ENCODE data around the gene PXDN.
"Not testable (repeated sequence)": the region's sequence is repeated elsewhere in the genome, so short reads cannot be mapped to it uniquely, and the experiment has no call there.

Gene PXDN

DNA sequence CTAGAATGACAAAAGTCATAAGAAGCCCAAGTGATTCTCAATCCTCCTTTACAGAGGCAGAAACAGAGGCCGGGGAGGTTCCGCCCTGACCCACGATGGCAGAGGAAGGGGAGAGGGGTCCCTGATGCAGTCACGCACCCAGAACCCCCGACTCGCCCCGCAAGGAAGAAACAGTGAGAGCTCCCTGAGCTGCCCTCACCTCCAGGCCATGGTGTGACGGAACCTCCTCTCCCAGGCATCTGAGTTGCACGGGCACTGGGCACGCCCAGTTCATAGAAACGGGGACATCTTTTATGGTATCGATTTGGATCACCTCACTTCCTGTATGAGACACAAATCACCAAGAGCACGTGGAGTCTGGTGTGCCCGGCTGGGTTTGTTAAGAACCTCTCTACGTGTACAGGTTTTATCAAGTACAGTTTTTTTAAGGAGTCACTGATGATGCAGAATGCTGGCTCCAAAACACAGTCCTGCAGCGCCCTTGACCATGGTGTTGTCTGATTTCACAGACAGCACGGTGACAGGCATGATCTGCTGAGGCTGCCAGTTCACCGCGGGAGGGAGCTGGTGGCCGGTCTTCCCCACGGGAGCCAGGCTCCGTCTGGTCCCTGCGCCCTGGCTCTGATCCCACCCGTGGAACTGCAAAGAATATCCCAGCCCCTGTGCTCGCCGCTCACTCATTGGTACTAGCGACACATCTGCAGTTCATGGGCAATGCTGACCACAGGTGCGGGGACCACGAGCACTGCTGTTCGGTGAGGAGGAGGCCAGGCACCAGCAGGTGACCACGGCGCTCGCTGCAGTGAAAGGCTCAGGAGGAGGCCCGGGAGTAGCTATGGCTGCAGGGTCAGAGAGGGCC is 35.6 kb downstream of the PXDN start:
- no peaks in the 10 kb centered on the region for H3K27me3 ChIP-seq (replicated peaks; ENCODE audit: control insufficient read depth, insufficient read depth, low read length)
- DNase-seq (ENCODE audit: extremely low read depth, insufficient read length) = no peak

DNA sequence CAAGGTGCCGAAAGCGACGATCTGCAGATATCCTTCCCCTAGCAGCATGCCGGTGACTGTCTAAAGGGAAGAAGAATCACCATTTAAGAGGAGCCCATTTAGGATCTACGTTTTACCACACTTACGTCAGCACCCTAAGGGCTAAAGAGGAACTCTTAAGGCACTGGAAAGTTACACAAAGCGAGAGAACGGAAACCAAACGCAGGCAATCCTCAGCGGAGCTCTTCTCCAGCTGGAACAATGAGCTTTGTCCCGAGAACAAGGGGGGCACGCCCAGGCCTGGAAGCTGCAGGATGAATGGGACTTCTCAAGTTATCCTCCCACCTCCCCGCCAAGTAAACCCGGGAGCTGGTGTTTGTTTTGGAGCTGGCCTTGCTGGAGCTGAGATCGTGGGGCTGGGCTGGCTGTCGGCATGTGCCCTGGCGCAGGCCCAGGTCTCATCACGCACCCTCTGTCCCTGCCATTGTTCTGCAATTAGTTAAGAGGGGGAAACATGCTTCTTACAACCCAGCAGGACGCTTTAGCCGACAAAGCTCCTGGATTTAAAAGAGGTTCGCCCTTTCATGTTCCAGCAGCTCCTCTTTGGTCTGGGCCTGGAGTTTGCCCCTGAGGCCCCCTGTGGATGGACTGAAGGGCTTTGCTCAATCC is 36.4 kb downstream of the PXDN start:
- TF ChIP-seq, protein P1, sequence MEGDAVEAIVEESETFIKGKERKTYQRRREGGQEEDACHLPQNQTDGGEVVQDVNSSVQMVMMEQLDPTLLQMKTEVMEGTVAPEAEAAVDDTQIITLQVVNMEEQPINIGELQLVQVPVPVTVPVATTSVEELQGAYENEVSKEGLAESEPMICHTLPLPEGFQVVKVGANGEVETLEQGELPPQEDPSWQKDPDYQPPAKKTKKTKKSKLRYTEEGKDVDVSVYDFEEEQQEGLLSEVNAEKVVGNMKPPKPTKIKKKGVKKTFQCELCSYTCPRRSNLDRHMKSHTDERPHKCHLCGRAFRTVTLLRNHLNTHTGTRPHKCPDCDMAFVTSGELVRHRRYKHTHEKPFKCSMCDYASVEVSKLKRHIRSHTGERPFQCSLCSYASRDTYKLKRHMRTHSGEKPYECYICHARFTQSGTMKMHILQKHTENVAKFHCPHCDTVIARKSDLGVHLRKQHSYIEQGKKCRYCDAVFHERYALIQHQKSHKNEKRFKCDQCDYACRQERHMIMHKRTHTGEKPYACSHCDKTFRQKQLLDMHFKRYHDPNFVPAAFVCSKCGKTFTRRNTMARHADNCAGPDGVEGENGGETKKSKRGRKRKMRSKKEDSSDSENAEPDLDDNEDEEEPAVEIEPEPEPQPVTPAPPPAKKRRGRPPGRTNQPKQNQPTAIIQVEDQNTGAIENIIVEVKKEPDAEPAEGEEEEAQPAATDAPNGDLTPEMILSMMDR (IDR thresholded peaks at IDR 0.05; ENCODE audit: insufficient read depth, low read length, poor library complexity, severe bottlenecking) = no peak
- Histone ChIP-seq H3K36me3 (ENCODE audit: control insufficient read depth, insufficient read depth, low read length) (no peaks in the 10 kb centered on the region), H3K27me3 (replicated peaks; ENCODE audit: control insufficient read depth, insufficient read depth, low read length) (no peaks in the 10 kb centered on the region), H3K4me3 (replicated peaks; ENCODE audit: low read depth, low read length) (no peak overlapping the region)
- DNase-seq (ENCODE audit: extremely low read depth, insufficient read length) = no peak

More for the DNA sequence above, 35.6 kb downstream of the PXDN start:
- TF ChIP-seq, protein P1 (IDR thresholded peaks at IDR 0.05; ENCODE audit: insufficient read depth, low read length, poor library complexity, severe bottlenecking) = no peak
- Histone ChIP-seq H3K4me3 (replicated peaks; ENCODE audit: low read depth, low read length) (no peak overlapping the region), H3K36me3 (ENCODE audit: control insufficient read depth, insufficient read depth, low read length) (no peaks in the 10 kb centered on the region)

DNA sequence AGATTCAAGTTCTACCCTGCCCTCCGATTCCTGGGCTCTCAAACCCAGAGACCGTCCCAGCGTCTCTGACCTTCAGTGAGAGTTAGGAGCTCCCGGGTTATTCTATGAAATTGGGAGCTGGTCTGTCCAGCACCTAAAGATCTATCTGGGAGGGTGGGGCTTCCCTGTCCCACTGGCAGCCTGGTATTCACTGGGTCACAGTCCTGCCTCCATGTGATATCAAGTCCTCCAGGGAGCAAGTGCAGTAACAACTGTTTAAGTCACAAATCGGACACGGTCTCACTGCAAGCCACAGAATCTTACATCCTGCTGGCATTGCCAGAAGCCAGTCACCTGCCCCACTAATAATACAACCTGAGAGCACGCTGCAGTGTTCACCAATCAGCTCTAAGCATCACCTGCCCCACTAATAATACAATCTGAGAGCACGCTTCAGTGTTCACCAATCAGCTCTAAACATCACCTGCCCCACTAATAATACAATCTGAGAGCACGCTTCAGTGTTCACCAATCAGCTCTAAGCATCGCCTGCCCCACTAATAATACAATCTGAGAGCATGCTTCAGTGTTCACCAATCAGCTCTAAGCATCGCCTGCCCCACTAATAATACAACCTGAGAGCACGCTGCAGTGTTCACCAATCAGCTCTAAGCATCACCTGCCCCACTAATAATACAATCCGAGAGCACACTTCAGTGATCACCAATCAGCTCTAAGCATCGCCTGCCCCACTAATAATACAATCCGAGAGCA is 38.0 kb downstream of the PXDN start:
- not testable (repeated sequence) for H3K4me3 ChIP-seq (replicated peaks; ENCODE audit: low read depth, low read length); H3K36me3 ChIP-seq (ENCODE audit: control insufficient read depth, insufficient read depth, low read length); DNase-seq (ENCODE audit: extremely low read depth, insufficient read length); H3K27me3 ChIP-seq (replicated peaks; ENCODE audit: control insufficient read depth, insufficient read depth, low read length)

DNA sequence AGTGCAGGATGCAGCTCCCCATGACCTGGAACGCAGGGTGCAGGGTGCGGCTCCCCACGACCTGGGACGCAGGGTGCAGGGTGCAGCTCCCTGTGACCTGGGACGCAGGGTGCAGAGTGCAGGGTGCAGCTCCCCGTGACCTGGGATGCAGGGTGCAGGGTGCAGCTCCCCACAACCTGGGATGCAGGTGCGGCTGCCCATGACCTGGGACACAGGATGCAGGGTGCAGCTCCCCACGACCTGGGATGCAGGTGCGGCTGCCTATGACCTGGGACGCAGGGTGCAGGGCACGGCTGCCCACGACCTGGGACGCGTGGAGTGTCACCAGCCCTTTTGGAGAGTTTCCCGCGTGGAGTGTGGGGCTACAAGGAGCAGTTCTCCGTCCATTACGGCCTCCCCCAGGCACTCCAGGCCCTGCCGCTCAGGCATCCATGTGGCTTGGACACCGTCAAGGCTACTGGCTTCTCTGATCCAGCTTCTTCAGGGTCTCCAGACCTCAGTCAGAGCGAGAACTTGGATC is 38.7 kb downstream of the PXDN start:
- Histone ChIP-seq H3K36me3 (ENCODE audit: control insufficient read depth, insufficient read depth, low read length) (no peaks in the 10 kb centered on the region), H3K4me3 (replicated peaks; ENCODE audit: low read depth, low read length) (no peak overlapping the region), H3K27me3 (replicated peaks; ENCODE audit: control insufficient read depth, insufficient read depth, low read length) (no peaks in the 10 kb centered on the region)
- DNase-seq (ENCODE audit: extremely low read depth, insufficient read length) = no peak
- TF ChIP-seq, protein P1 (IDR thresholded peaks at IDR 0.05; ENCODE audit: insufficient read depth, low read length, poor library complexity, severe bottlenecking) = no peak

DNA sequence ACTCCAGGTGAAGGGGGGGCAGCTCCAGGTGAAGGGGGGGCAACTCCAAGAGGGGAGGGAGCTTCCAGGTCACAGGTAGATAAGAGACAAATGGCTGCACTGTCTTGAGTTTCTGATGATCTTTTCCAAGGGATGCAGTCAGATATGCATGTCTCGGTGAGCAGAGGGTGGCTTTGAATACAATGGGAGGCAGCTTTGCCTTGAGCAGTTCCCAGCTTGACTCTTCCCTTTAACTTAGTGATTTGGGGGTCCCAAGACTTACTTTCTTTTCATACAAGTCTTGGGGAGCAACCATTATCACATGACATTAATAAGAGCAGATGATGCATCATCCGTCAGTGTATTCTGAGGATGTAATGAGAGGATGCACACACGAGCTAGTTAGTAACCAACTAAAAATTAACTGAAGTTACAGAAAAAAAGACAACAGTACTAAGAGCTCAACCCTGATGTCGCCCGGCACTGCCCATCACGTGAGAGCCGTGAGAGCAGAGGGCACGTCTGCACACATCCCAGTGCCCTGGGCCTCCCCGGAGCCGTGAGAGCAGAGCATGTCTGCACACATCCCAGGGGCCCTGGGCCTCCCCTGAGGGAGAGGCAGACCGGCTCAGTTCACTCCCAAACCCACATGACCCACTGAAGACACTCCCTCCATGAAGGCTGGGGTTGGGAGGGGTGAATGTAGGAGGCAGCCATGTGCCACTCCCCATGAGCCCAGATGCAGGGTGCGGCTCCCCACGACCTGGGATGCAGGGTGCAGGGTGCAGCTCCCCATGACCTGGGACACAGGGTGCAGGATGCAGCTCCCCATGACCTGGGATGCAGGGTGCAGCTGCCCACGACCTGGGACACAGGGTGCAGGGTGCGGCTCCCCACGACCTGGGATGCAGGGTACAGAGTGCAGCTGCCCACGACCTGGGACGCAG is 39.4 kb downstream of the PXDN start:
- H3K27me3 ChIP-seq (replicated peaks; ENCODE audit: control insufficient read depth, insufficient read depth, low read length) = no peaks in the 10 kb centered on the region
- TF ChIP-seq, protein P1 (IDR thresholded peaks at IDR 0.05; ENCODE audit: insufficient read depth, low read length, poor library complexity, severe bottlenecking) = no peak
- no peaks in the 10 kb centered on the region for H3K36me3 ChIP-seq (ENCODE audit: control insufficient read depth, insufficient read depth, low read length)
- no peak overlapping the region for H3K4me3 ChIP-seq (replicated peaks; ENCODE audit: low read depth, low read length)
- no peak for DNase-seq (ENCODE audit: extremely low read depth, insufficient read length)

Measured in GM06990 (cell line).